Hepatocyte (in vitro differentiated cells): ENCODE measurements around the gene ZNF584.

Experiments used
- EZH2 ChIP-seq: fragments of 200-600 bp; sonication (generic); IDR thresholded peaks from 2 replicates; pipeline ENCODE4 v1.6.1; 2016; ENCODE audit warnings: antibody characterized with exemption, mild to moderate bottlenecking, borderline replicate concordance
- EZH2phosphoT487 ChIP-seq: fragments of 200-600 bp; sonication (generic); IDR thresholded peaks from one replicate; pipeline ENCODE4 v1.6.1; 2018; ENCODE audit warnings: antibody characterized with exemption, mild to moderate bottlenecking, low read depth, moderate library complexity; ENCODE audit not compliant: unreplicated experiment, severe bottlenecking
- TF ChIP-seq, protein P1 (sequence below): fragments of 200-600 bp; sonication (generic); IDR thresholded peaks from 2 replicates; pipeline ENCODE4 v1.5.1; 2016; ENCODE audit warnings: antibody characterized with exemption, mild to moderate bottlenecking; ENCODE audit not compliant: poor library complexity

DNA sequence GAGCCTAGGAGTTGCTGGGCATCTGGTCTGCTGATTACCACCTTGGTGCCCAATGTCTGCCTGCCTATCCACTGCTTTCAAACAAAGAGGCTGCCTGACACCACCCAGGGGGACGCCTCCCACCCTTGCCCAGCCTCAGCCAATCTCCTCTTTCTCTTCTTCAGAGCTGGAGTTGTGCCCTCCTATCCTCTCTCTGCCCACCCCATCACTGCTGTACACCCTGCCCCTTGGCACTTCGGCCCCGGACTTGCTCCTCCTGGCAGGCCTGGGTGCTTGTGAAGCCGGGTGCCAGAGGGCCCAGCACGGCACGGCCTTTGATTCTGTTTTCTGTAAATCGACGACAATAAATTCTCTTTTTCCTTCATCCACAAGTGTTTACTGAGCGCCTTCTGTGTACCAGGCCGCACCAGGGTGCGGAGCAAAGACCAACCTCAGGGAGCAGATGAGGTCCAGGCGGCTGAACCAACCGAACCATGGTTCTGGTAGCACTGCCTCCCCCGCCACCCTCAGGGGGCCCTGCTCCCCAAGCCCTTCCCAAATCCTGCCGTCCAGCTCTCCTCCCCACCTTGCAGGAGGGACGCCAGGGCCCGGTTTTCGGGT lies 8.0 kb upstream of the ZNF584 start:
- no peak for TF ChIP-seq EZH2phosphoT487
- TF ChIP-seq, protein P1, sequence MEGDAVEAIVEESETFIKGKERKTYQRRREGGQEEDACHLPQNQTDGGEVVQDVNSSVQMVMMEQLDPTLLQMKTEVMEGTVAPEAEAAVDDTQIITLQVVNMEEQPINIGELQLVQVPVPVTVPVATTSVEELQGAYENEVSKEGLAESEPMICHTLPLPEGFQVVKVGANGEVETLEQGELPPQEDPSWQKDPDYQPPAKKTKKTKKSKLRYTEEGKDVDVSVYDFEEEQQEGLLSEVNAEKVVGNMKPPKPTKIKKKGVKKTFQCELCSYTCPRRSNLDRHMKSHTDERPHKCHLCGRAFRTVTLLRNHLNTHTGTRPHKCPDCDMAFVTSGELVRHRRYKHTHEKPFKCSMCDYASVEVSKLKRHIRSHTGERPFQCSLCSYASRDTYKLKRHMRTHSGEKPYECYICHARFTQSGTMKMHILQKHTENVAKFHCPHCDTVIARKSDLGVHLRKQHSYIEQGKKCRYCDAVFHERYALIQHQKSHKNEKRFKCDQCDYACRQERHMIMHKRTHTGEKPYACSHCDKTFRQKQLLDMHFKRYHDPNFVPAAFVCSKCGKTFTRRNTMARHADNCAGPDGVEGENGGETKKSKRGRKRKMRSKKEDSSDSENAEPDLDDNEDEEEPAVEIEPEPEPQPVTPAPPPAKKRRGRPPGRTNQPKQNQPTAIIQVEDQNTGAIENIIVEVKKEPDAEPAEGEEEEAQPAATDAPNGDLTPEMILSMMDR, result no peak
- TF ChIP-seq EZH2, result no peak
